K562 (cell line): Measurements from ENCODE around the gene ZNF500. TPM values are rescaled to one million over a fixed set of nuclear protein-coding genes. Genes with fewer than 3 reads are reported as not detected.
A peak's percentile ranks its signal among the peaks of the same experiment; 100 is the strongest.

Source experiments
- HDAC6 ChIP-seq: IDR thresholded peaks from 2 replicates; pipeline ENCODE4 v1.6.1; 2012; ENCODE audit warnings: low read depth, mild to moderate bottlenecking, control low read depth, inconsistent platforms, low read length, moderate library complexity
- KDM2B ChIP-seq: fragments of 250-450 bp; sonication (Bioruptor Pico); IDR thresholded peaks from 2 replicates; pipeline ENCODE4 v1.8.0; 2021; ENCODE audit warnings: mild to moderate bottlenecking, moderate library complexity
- MTF1 ChIP-seq: fragments of 250-450 bp; sonication (Bioruptor Pico); IDR thresholded peaks from 2 replicates; pipeline ENCODE4 v1.9.0; 2021; ENCODE audit warnings: moderate library complexity, mild to moderate bottlenecking, inconsistent platforms, borderline replicate concordance
- NEUROD1 ChIP-seq: fragments of 150-350 bp; IDR thresholded peaks from 2 replicates; pipeline ENCODE4 v1.6.1; 2014; ENCODE audit warnings: borderline replicate concordance, low read length, low read depth; ENCODE audit not compliant: partially characterized antibody
- NKRF ChIP-seq: fragments of 450-650 bp; IDR thresholded peaks from 2 replicates; pipeline ENCODE4 v1.6.1; 2016; ENCODE audit warnings: borderline replicate concordance
- WHSC1 ChIP-seq: IDR thresholded peaks from one replicate; pipeline ENCODE4 v1.6.1; 2012; ENCODE audit warnings: low read length, control low read depth, inconsistent platforms
- polyA plus RNA-seq, 8 experiments: library from polyadenylated mRNA; depleted of rRNA in 4 of 8; stranded (reverse) in 5 of 8; unstranded in 3 of 8; fragments of >200 nt; fragmentation: Nextera tagmentation in 2 of 8; fragmentation: Illumina TruSeq in 1 of 8; extraction: Ambion mirVana in 2 of 8; extraction: Trizol in 1 of 8; gene quantifications; 2 replicates each; pipeline versions ENCODE4 v1.2.1 to v1.2.3, GENCODE V29; 2011 to 2014; ENCODE audit warnings: inconsistent platforms in 1 of 8, missing spikeins in 1 of 8
- total RNA-seq, 7 experiments: library from RNA; depleted of rRNA in 6 of 7; stranded (reverse); fragments of >200 nt in 6 of 7; fragmentation: Illumina TruSeq in 2 of 7; extraction: Trizol in 2 of 7; gene quantifications; 2 replicates each; pipeline versions ENCODE4 v1.2.1 to v1.2.3, GENCODE V29; 2011 to 2021; ENCODE audit warnings: low replicate concordance in 1 of 7
- TF ChIP-seq, protein P1 (sequence below), 2 experiments: fragments of 450-650 bp in 1 of 2; sonication (generic) in 1 of 2; formaldehyde crosslinking in 1 of 2; IDR thresholded peaks; 2 replicates each; pipeline versions ENCODE4 v1.7.1 to v1.9.0; 2016 to 2022; ENCODE audit warnings: inconsistent platforms in 1 of 2, mild to moderate bottlenecking in 1 of 2, missing genetic modification reagents in 1 of 2
- TF ChIP-seq, protein P2 (sequence below), 2 experiments: fragments of 250-450 bp in 1 of 2; fragments of 450-650 bp in 1 of 2; sonication (Bioruptor Pico) in 1 of 2; IDR thresholded peaks; 2 replicates each; pipeline versions ENCODE4 v1.6.1 to v1.8.0; 2016 to 2021; ENCODE audit warnings: mild to moderate bottlenecking in 2 of 2, moderate library complexity in 2 of 2, missing compliant biosample characterization in 1 of 2, missing genetic modification characterization in 1 of 2
- TF ChIP-seq, protein P3 (sequence below), 3 experiments: fragments of 200-800 bp in 1 of 3; fragments of 250-450 bp in 1 of 3; fragments of 450-650 bp in 1 of 3; sonication (Bioruptor Pico) in 1 of 3; sonication (Bioruptor generic) in 1 of 3; formaldehyde crosslinking in 1 of 3; IDR thresholded peaks; 2 replicates each; pipeline versions ENCODE4 v1.6.1 to v1.8.0; 2016 to 2022; ENCODE audit warnings: mild to moderate bottlenecking in 2 of 3, missing genetic modification characterization in 2 of 3, missing compliant biosample characterization in 1 of 3, moderate library complexity in 1 of 3

Gene ZNF500
- total and polyA plus RNA-seq, 9 of the 15 experiments (the other 6 are each of a cell fraction or from before 2014, with no cell fraction given): 0.80 to 20.8 (median 5.3) TPM

- TF ChIP-seq NKRF (peak; percentile 100), WHSC1 (no peak), MTF1 (CRISPR knock-in tag) (no peak), KDM2B (CRISPR knock-in tag) (no peak), HDAC6 (no peak), NEUROD1 (peak; percentile 71)
- TF ChIP-seq, protein P1, sequence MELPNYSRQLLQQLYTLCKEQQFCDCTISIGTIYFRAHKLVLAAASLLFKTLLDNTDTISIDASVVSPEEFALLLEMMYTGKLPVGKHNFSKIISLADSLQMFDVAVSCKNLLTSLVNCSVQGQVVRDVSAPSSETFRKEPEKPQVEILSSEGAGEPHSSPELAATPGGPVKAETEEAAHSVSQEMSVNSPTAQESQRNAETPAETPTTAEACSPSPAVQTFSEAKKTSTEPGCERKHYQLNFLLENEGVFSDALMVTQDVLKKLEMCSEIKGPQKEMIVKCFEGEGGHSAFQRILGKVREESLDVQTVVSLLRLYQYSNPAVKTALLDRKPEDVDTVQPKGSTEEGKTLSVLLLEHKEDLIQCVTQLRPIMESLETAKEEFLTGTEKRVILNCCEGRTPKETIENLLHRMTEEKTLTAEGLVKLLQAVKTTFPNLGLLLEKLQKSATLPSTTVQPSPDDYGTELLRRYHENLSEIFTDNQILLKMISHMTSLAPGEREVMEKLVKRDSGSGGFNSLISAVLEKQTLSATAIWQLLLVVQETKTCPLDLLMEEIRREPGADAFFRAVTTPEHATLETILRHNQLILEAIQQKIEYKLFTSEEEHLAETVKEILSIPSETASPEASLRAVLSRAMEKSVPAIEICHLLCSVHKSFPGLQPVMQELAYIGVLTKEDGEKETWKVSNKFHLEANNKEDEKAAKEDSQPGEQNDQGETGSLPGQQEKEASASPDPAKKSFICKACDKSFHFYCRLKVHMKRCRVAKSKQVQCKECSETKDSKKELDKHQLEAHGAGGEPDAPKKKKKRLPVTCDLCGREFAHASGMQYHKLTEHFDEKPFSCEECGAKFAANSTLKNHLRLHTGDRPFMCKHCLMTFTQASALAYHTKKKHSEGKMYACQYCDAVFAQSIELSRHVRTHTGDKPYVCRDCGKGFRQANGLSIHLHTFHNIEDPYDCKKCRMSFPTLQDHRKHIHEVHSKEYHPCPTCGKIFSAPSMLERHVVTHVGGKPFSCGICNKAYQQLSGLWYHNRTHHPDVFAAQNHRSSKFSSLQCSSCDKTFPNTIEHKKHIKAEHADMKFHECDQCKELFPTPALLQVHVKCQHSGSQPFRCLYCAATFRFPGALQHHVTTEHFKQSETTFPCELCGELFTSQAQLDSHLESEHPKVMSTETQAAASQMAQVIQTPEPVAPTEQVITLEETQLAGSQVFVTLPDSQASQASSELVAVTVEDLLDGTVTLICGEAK (IDR thresholded peaks at IDR 0.05): peak; percentile 96
- TF ChIP-seq, protein P1 (CRISPR knock-in tag; IDR thresholded peaks at IDR 0.05): no peak
- TF ChIP-seq, protein P2, sequence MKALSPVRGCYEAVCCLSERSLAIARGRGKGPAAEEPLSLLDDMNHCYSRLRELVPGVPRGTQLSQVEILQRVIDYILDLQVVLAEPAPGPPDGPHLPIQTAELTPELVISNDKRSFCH (CRISPR knock-in tag; IDR thresholded peaks at IDR 0.05): no peak
- TF ChIP-seq, protein P2 (tag; IDR thresholded peaks at IDR 0.05): 0 out of 2 replicates have a peak, but pooled peaks have one; percentile 26
- TF ChIP-seq, protein P3, sequence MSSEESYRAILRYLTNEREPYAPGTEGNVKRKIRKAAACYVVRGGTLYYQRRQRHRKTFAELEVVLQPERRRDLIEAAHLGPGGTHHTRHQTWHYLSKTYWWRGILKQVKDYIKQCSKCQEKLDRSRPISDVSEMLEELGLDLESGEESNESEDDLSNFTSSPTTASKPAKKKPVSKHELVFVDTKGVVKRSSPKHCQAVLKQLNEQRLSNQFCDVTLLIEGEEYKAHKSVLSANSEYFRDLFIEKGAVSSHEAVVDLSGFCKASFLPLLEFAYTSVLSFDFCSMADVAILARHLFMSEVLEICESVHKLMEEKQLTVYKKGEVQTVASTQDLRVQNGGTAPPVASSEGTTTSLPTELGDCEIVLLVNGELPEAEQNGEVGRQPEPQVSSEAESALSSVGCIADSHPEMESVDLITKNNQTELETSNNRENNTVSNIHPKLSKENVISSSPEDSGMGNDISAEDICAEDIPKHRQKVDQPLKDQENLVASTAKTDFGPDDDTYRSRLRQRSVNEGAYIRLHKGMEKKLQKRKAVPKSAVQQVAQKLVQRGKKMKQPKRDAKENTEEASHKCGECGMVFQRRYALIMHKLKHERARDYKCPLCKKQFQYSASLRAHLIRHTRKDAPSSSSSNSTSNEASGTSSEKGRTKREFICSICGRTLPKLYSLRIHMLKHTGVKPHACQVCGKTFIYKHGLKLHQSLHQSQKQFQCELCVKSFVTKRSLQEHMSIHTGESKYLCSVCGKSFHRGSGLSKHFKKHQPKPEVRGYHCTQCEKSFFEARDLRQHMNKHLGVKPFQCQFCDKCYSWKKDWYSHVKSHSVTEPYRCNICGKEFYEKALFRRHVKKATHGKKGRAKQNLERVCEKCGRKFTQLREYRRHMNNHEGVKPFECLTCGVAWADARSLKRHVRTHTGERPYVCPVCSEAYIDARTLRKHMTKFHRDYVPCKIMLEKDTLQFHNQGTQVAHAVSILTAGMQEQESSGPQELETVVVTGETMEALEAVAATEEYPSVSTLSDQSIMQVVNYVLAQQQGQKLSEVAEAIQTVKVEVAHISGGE (CRISPR knock-in tag; IDR thresholded peaks at IDR 0.05): peak; percentile 83 to 94 (median 86); a peak in 5 of 6 replicates
Observed at GRCh38 chr16:4734063-4734729, 32.8 kb downstream of the ZNF500 start, which contains the start of the genes ANKS3 and DNAAF8 (continued).
